SK-N-SH (cell line): ENCODE measurements around the gene LSM3.

Source experiments
- CTCF ChIP-seq: fragments of 200-600 bp; sonication (generic); IDR thresholded peaks from 2 replicates; pipeline ENCODE4 v1.6.1; 2017; ENCODE audit warnings: antibody characterized with exemption, mild to moderate bottlenecking, moderate library complexity
- EZH2phosphoT487 ChIP-seq: fragments of 200-600 bp; sonication (generic); IDR thresholded peaks from 2 replicates; pipeline ENCODE4 v1.6.1; 2017; ENCODE audit warnings: low read depth, mixed run types, mild to moderate bottlenecking, antibody characterized with exemption, moderate library complexity, borderline replicate concordance
- FOXJ3 ChIP-seq: sonication (generic); formaldehyde crosslinking; IDR thresholded peaks from 2 replicates; pipeline ENCODE4 v1.5.1; 2020; ENCODE audit warnings: mild to moderate bottlenecking, missing genetic modification reagents
- MAX ChIP-seq: IDR thresholded peaks from 2 replicates; pipeline ENCODE4 v1.4.0; 2012; ENCODE audit warnings: low read depth
- MXI1 ChIP-seq: IDR thresholded peaks from 2 replicates; pipeline ENCODE4 v1.6.1; 2012; ENCODE audit warnings: mild to moderate bottlenecking, low read depth, low read length, improper control_type of control experiment
- REST ChIP-seq: IDR thresholded peaks from 2 replicates; pipeline ENCODE4 v1.6.1; 2012; ENCODE audit warnings: mild to moderate bottlenecking, low read depth, low read length, moderate library complexity
- RXRA ChIP-seq: IDR thresholded peaks from 2 replicates; pipeline ENCODE4 v1.4.0; 2012; ENCODE audit warnings: low read depth, mild to moderate bottlenecking, borderline replicate concordance
- SIN3A ChIP-seq: IDR thresholded peaks from 2 replicates; pipeline ENCODE4 v1.6.1; 2012; ENCODE audit warnings: low read depth, mild to moderate bottlenecking, low read length, moderate library complexity, borderline replicate concordance
- USF1 ChIP-seq: IDR thresholded peaks from 2 replicates; pipeline ENCODE4 v1.4.0; 2012; ENCODE audit warnings: low read depth, borderline replicate concordance

- TF ChIP-seq FOXJ3 (no peak), CTCF (no peak), REST (no peak), RXRA (no peak), EZH2phosphoT487 (no peak), MAX (no peak), SIN3A (no peak), MXI1 (no peak), USF1 (no peak)
These were observed 55.8 kb downstream of the LSM3 start for GRCh38 chr3:14234251-14235002.
